KMS-11 (cell line): ENCODE measurements around the gene DOK3.

Source experiments
- H2AFZ ChIP-seq: fragments of 200-600 bp; sonication (generic); 2 replicates; pipeline ENCODE4 v1.6.1; 2016; ENCODE audit warnings: antibody characterized with exemption, mixed run types, low read depth
- H3K27ac ChIP-seq: fragments of 200-600 bp; sonication (generic); 2 replicates; pipeline ENCODE4 v1.6.1; 2016; ENCODE audit warnings: mild to moderate bottlenecking, mixed run types
- H3K27me3 ChIP-seq: fragments of 200-600 bp; sonication (generic); 2 replicates; pipeline ENCODE4 v1.6.1; 2017; ENCODE audit warnings: mild to moderate bottlenecking, low read depth, mixed run types, moderate library complexity; ENCODE audit not compliant: insufficient read depth
- H3K36me3 ChIP-seq: fragments of 200-600 bp; sonication (generic); 2 replicates; pipeline ENCODE4 v1.6.1; 2017; ENCODE audit warnings: mild to moderate bottlenecking, mixed run types; ENCODE audit not compliant: insufficient read depth
- H3K4me1 ChIP-seq: fragments of 200-600 bp; sonication (generic); 2 replicates; pipeline ENCODE4 v1.6.1; 2016; ENCODE audit warnings: mild to moderate bottlenecking, low read depth, mixed run types; ENCODE audit not compliant: poor library complexity, severe bottlenecking
- H3K4me2 ChIP-seq: fragments of 200-600 bp; sonication (generic); 2 replicates; pipeline ENCODE4 v1.7.0; 2016; ENCODE audit warnings: mild to moderate bottlenecking, mixed run types
- H3K4me3 ChIP-seq: fragments of 200-600 bp; sonication (generic); IDR thresholded peaks from 2 replicates; pipeline ENCODE4 v1.6.1; 2017; ENCODE audit warnings: low read depth, low read length, mixed read lengths; ENCODE audit not compliant: insufficient read depth
- H3K79me2 ChIP-seq: fragments of 200-600 bp; sonication (generic); 2 replicates; pipeline ENCODE4 v1.6.1; 2016; ENCODE audit warnings: low read depth, mixed run types; ENCODE audit not compliant: insufficient read depth
- H3K9ac ChIP-seq: fragments of 200-600 bp; sonication (generic); 2 replicates; pipeline ENCODE4 v1.6.1; 2016; ENCODE audit warnings: mild to moderate bottlenecking, mixed run types
- H4K20me1 ChIP-seq: fragments of 200-600 bp; sonication (generic); 2 replicates; pipeline ENCODE4 v1.6.1; 2016; ENCODE audit warnings: mild to moderate bottlenecking, mixed run types; ENCODE audit not compliant: insufficient read depth
- TF ChIP-seq, protein P1 (sequence below): fragments of 200-600 bp; sonication (generic); conservative IDR thresholded peaks from 2 replicates; pipeline ENCODE4 v1.6.1; 2017; ENCODE audit warnings: low read depth, mild to moderate bottlenecking, antibody characterized with exemption, low read length, moderate library complexity, mixed read lengths

Gene DOK3

DNA sequence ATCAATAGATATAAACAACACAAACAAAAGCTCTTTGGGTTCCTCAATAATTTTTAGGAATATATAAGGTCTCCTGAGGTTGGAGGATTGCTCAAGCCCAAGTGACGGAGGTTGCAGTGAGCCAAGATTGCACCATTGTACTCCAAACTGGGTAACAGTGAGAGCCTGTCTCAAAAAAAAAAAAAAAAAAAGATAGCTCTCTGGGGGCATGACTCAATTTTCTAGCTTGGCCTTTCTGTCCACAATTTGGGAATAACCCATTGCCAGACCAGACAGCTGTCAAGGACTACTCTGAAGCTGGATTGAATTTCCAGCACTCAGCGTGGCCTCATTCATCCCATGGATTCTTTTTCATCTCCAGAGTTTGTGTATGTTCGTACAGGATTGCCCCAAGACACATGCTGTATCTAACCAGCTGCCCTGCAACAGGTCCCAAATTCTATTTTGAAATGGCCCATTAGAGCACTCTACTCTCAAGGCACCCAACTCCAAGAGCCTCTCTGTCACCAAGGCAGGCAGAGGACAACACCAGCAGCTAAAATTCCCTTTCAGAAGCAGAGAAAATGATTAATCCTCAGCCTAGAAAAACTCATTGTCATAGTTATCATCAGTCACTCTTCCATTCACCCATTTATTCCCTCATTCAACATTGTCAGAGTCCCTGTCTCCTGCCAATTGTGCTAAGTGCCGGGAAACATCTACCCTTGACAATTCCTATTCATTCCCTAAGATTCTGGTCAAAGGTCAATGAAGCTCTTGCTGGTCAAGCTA is 36.0 kb upstream of the DOK3 start:
- Histone ChIP-seq H3K4me1 (no peaks in the 10 kb centered on the region), H4K20me1 (no peaks in the 10 kb centered on the region), H3K4me3 (no peak overlapping the region), H3K27ac (no peak overlapping the region), H3K79me2 (peaks cover 4% of the 10 kb centered on the region; the same call in 1 of the 2 replicates), H3K27me3 (no peaks in the 10 kb centered on the region), H3K36me3 (no peaks in the 10 kb centered on the region), H3K9ac (no peak overlapping the region), H2AFZ (no peak overlapping the region), H3K4me2 (no peak overlapping the region)
- TF ChIP-seq, protein P1, sequence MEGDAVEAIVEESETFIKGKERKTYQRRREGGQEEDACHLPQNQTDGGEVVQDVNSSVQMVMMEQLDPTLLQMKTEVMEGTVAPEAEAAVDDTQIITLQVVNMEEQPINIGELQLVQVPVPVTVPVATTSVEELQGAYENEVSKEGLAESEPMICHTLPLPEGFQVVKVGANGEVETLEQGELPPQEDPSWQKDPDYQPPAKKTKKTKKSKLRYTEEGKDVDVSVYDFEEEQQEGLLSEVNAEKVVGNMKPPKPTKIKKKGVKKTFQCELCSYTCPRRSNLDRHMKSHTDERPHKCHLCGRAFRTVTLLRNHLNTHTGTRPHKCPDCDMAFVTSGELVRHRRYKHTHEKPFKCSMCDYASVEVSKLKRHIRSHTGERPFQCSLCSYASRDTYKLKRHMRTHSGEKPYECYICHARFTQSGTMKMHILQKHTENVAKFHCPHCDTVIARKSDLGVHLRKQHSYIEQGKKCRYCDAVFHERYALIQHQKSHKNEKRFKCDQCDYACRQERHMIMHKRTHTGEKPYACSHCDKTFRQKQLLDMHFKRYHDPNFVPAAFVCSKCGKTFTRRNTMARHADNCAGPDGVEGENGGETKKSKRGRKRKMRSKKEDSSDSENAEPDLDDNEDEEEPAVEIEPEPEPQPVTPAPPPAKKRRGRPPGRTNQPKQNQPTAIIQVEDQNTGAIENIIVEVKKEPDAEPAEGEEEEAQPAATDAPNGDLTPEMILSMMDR: no peak

GRCh38 chr5:177542816-177543465 is 33.3 kb upstream of the DOK3 start:
- Histone ChIP-seq H3K4me1 (no peaks in the 10 kb centered on the region), H4K20me1 (no peaks in the 10 kb centered on the region), H3K4me3 (no peak overlapping the region), H3K9ac (no peak overlapping the region), H3K4me2 (no peak overlapping the region), H3K27ac (no peak overlapping the region), H2AFZ (no peak overlapping the region), H3K79me2 (no peaks in the 10 kb centered on the region), H3K27me3 (no peaks in the 10 kb centered on the region), H3K36me3 (no peaks in the 10 kb centered on the region)
- TF ChIP-seq, protein P1: no peak

DNA sequence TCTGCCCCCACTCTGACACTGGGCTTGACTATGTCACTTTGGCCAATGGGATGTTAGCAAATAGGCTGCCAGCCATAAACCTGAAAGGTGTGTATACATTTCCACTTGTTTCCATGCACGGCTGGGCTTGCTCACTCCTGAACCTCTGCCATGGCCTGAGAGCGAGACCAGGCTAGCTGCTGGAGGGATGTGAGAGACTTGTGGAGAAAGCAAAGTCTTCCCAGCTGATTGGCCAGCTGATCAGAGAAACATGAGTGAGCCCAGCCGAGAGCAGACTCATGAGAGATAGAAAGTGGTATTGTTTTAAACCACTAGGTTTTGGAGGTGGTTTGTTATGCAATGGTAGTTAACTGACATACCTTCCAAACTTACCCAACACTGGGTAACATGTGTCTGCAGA is 30.8 kb upstream of the DOK3 start:
- Histone ChIP-seq H3K27ac (no peak overlapping the region), H3K27me3 (no peaks in the 10 kb centered on the region), H3K4me1 (no peaks in the 10 kb centered on the region), H3K4me2 (no peak overlapping the region), H3K9ac (no peak overlapping the region), H2AFZ (no peak overlapping the region), H4K20me1 (no peaks in the 10 kb centered on the region), H3K36me3 (no peaks in the 10 kb centered on the region), H3K4me3 (no peak overlapping the region), H3K79me2 (no peaks in the 10 kb centered on the region)
- TF ChIP-seq, protein P1: no peak

GRCh38 chr5:177539411-177539810 is 29.8 kb upstream of the DOK3 start:
- H3K79me2 ChIP-seq: no peaks in the 10 kb centered on the region
- no peaks in the 10 kb centered on the region for H3K36me3 ChIP-seq

More at GRCh38 chr5:177539411-177539810, 29.8 kb upstream of the DOK3 start:
- Histone ChIP-seq H3K9ac (no peak overlapping the region), H2AFZ (no peak overlapping the region), H3K4me2 (no peak overlapping the region), H3K4me3 (no peak overlapping the region), H4K20me1 (no peaks in the 10 kb centered on the region), H3K27me3 (no peaks in the 10 kb centered on the region), H3K4me1 (no peaks in the 10 kb centered on the region), H3K27ac (no peak overlapping the region)
- TF ChIP-seq, protein P1: no peak
